DMS114 treated with DMSO at 0.1 percent for 48 hours (cell line): ENCODE measurements around the gene ELOB.

Source experiments
- DNase-seq: peaks from one replicate; lab custom pipeline; 2025; ENCODE audit not compliant: unreplicated experiment; lab: John Stamatoyannopoulos, UW

ELOB gene

DNA sequence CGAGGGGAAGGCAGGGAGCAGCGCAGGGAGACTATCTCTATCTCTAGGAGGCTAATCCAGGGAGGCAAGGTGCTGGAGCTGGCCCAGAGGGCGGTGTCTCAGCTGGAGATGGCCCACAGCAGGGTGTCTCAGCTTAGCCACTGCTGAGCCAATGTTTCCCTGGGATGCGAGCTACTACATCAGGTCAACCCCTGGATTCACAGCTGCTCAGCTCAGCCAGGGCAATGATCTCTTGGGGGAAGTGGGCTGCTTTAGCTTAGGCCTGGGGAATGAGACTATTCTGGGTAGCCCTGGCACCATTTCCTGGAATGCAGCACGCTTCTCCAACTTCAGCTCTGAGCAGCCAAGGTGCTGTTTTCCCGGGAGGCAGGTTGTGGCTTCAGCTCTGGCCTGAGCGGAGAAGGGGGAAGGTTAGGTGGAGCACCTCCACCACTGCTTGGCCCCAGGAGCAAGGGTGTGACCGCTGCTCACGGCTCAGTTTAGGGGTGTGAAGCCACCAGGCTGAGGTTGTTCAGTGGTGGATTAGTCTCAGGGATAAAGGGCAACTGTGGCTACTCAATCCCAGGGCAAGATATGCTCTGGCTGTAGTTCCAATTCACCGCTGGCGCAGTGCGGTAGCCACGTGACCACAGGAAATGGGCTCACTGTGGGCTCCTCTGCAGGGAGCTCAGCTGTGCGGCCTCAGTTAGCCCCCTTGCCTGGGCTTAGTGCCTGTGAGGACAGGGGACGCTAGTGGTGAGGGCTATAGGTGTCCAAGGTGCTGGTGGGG is 34.8 kb upstream of the ELOB start:
- no peak for DNase-seq

DNA sequence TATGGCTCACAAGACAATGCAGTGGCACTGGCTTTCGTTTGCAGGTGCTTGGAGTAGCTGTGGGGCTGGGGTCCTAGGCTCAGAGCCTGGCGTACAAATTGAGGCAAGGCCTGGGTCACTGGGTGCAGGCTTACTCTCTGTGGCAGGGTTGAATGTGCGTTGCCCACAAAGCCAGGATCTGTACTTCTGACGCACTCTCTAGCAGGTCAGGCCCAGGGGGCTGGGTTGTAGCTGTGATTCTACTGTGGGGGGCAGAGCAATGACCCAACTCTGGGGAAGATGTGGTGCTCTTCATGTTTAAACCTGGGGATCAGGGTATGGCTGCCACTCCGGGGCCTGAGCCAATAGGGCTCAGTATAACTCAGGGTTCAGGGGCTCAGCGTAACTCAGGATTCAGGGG is 33.6 kb upstream of the ELOB start:
- DNase-seq = no peak

DNA sequence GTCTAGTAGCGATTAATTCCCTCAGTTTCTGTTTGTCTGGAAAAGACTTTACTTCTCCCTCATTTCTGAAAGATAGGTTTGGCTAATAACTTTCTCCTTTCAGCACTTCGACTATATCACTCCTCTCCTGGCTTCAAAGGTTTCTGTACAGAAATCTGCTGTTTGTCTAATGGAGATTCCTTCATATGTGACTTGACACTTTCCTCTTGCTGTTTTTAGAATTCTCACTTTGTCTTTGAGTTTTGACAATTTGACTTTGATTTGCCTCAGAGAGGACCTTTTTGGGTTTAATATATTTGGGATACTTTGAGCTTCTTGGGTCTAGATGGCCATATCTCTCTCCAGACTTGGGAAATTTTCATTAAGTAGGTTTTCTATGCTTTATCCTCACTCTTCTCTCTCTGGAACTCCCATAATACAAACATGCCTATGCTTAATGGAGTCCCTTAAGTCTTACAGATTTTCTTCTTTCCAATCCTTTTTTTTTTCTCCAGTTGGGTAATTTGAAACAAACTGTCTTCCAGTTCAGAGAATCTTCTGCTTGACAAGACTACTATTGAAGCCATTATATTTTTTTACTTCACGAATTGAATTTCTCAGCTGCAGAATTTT is 32.2 kb upstream of the ELOB start:
- DNase-seq = no peak

DNA sequence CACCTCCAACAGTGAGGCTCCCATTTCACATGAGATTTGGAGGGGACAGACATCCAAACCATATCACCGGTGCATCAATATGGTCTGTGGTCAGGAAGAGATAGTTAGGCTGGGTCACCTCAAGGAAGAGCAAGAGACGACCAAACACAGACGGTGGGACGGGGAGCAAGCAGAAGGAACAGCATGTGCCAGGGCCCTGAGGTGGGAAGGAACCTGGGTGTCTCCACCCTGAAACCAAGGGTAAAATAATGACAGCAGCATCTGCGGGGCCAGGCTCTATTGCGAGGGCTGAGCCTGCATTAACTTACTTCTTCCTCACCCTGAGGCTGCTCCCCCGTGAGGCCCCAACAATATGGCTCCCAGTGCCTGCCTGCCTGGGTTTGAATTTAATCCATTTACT is 31.1 kb upstream of the ELOB start:
- DNase-seq = no peak

DNA sequence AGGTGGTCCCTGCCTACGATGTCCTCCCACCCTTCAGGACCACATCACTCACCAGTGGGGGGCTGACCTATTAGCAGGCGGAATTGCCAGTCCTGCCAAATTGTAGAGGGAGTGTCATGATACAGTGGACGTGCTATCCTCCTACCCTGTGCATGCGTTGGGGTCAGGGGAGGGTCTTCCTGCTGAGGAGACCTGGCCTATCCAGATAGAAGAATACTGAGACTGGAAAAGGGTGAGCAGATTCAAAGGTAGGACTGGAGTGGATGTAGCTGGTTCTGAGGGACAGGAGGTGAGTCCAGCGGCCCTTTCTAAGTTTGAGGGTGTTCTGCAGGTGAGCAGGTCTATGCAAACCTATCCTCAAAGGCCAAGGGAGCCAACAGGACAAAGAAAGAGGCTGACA is 29.2 kb upstream of the ELOB start:
- DNase-seq = no peak

DNA sequence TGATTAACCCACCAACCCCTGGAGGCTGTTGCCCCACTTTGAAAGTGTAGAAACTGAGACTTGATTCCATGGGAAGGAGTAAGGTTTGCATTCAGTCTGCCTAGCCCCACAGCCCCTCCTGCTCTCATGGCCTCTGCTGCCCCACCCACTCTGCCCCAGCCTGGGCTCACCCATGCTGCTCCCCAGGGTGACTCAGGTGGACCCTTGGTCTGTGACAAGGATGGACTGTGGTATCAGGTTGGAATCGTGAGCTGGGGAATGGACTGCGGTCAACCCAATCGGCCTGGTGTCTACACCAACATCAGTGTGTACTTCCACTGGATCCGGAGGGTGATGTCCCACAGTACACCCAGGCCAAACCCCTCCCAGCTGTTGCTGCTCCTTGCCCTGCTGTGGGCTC is 27.6 kb upstream of the ELOB start:
- DNase-seq = no peak

DNA sequence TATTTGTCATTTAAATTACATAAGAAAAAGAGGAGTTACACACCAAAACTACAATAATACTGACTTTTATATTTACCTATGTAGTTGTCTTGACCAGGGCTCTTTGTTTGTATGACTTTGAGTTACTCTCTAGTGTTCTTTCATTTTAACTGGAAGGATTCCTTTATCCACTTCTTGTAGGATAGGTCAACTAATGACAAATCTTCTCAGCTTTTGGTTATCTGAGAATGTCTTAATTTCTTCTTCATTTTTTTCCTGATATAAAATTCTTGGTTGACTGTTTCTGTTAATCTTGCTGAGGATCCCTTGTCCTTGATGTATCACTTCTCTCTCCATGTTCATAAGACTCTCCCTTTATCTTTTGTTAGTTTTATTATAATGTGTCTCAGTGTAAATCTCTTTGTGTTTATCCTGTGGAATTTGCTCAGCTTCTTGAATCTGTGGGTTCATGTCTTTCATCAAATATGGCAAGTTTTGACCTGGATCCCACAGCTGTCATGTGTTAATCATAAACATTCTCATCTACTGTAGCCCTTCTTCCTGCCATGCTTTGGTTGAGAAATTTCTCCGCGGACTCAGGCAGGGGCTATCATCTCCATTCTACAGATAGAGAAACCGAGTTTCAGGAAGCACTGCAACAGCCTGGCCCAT is 26.6 kb upstream of the ELOB start:
- no peak for DNase-seq

DNA sequence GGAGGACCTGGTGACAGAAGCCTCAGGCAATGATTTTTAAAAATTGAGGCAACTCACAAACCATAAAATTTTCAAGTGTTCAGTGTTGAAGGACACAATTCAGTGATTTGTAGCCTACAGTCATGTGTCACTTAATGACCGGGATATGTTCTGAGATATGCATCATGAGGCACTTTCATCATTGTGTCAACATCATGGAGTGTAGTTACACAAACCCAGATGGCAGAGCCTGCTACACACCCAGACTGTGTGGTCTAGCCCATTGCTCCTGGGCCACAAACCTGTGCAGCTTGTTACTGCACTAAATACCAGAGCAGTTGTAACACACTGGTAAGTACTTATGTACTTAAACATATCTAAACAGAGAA is 22.8 kb upstream of the ELOB start:
- no peak for DNase-seq

DNA sequence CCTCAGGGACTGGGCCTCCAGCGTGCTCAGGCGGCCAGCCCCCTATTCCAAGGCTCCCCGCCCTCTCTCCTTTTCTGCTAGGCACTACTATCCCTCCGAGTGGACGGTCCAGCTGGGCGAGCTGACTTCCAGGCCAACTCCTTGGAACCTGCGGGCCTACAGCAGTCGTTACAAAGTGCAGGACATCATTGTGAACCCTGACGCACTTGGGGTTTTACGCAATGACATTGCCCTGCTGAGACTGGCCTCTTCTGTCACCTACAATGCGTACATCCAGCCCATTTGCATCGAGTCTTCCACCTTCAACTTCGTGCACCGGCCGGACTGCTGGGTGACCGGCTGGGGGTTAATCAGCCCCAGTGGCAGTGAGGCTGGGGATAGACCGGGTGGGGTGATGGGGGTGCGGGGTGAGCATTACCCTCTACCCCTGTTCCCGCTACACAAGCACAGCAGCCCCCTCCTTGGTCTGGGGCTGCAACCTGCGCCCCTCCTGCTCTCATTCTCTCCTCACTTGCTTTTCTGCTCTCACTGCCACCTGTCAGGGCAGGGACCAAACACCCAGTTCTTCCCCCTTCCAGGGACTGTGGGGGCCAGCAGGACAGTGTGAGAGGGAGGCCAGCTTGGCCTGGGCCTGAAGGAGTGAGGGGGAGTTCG is 22.3 kb upstream of the ELOB start:
- DNase-seq = no peak

DNA sequence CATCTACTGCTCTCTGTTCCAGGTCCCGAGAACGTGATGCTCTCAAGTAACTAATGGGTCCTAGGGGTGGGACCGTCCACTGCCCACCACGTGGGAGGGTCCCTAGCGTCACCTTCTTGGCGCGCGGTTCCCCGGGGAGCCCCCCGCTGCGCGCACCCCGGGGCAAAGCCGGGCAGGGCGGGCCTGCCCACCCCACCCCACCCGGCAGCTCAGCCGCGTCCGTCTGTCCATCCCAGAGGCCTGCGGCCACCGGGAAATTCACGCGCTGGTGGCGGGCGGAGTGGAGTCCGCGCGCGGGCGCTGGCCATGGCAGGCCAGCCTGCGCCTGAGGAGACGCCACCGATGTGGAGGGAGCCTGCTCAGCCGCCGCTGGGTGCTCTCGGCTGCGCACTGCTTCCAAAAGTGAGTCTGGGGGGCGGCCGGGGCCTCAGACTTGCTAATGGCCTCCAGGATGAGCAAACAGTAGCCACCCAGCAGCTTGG is 21.7 kb upstream of the ELOB start:
- no peak for DNase-seq

DNA sequence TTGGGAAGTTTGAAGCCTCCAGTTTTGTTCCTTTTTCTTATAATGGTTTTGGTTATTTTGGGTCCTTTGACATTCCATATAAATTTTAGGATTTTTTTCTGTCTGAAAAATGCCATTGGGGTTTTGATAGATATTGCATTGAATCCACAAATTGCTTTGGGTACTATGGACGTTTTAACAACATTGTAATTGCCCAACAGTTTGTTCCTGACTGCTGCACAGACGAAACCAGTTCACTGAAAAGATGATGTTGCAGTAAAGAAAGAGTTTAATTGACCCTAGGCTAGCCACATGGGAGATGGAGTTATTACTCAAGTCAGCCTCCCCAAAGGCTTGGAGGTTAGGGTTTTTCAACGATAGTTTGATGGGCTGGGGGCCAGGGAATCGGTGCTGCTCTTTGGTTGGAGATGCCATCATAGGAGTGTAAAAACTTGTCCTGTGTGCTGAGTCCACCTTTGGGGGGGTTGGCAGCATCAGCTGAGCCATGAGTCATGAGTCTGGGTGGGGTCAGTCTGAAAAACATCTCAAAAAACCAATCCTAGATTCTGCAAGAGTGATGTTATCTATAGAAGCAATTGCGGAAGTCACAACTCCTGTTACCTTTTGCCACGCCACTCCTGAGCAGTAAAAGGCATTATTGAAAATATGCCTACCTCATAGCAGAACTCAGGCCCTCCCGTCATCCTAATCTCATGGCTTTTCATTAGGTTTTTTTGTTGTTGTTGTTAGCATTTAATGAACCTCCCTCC is 18.5 kb upstream of the ELOB start:
- DNase-seq = no peak

DNA sequence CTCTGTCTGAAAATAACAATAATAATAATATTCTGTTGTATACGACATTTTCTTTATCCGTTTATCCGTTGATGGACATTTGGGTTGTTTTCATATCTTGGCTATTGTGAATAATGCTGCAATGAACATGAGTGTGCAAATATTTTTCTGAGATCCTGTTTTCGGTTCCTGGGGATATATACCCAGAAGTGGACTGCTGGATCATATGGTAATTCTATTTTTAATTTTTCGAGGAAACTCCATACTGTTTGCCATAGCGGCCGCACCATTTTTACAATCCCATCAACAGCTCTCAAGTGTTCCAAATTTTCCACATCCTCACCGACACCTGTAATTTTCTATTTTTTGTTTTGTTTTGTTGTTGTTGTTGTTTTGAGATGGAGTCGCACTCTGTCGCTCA is 15.9 kb upstream of the ELOB start:
- no peak for DNase-seq

DNA sequence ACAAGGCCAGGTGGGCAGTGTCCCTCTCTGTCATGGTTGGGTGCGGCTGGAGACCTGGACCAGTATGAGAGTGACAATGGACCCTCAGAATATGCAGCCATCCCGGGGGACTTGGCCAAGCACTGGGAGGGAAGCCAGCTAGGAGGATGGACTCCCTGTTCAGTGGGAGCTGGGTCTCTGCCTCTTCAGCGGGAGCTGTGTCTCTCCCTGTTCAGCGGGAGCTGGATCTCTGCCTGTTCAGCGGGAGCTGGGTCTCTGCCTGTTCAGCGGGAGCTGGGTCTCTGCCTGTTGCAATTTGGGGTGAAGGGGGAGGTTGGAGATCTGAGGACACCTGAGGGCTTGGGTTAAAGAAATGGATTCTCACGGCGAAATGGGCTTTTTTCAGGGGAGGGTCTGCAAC is 14.1 kb upstream of the ELOB start:
- DNase-seq = no peak

DNA sequence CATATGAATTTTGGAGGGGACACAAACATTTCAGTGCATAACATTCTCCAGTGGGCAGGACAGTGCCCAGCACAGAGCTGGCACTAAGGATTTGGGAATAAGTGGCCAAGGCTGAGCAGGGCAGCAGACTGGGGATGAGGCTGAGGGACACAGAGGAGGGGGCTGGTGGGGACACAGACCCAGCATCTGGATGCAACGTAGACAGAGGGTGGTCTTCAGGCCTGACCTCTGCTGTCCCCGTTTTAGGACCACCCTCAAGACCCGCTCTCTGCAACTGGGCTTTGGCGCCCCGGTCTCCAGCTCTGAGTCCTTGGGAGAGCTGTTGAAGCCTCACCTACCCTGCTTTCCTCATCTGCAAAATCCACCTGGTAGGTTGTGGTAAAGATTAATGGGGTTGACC is 13.6 kb upstream of the ELOB start:
- no peak for DNase-seq

DNA sequence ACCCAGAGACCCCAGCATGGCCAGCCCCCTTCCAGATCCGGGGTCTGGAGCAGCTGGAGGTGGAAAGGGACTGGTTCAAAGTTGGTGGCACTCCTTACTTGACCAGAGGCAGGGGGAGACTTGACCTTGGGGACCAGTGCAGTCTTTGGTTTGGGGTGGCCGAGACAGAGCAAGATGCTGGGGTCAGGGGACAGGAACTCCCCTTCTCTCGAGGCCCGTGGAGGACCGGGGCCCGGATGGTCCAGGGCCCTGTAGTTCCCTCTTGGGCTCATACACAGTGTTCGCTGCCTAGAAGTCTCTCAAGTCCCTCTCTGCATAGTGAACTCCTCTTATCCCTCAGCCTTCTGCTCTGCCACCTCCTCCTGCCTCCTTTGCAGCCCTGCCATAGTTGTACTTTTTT is 10.9 kb upstream of the ELOB start:
- no peak for DNase-seq

DNA sequence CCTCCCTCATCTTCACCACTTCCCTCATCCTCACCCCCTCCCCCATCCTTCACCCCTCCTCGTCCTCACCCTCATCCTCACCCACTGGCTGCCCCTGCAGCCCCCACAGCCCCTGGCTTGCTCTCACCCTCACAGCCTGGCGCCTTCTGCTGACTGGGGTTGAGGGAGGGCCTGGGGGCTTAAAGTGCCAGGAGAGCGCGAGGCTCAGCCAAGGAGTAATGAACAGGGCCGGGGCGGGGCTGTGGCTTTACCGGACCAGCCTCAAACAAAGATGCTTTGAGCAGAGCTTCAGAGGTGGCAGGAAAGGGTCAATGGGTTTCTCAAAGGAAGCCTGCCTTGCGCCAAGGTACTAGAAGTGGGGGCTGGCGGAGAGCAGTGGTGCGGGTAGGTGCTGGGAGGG is 10.3 kb upstream of the ELOB start, which contains the start of gene PRSS33:
Gene PRSS33 (minus strand): TSS at position 155 of the 400 bp plus-strand sequence. CDS start 1,013 bp downstream, outside the sequence.
- no peak for DNase-seq

DNA sequence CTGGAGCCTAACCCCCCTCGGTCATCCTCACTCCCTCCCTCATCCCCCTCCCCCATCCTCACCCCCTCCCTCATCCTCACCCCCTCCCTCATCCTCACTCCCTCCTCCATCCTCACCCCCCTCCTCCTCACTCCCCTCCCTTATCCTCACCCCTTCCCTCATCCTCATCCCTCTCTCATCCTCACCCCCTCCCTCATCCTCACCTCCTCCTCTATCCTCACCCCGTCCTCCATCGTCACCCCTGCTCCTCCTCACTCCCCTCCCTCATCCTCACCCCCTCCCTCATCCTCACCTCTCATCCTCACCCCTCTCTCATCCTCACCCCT is 9.7 kb upstream of the ELOB start:
- DNase-seq = no peak

DNA sequence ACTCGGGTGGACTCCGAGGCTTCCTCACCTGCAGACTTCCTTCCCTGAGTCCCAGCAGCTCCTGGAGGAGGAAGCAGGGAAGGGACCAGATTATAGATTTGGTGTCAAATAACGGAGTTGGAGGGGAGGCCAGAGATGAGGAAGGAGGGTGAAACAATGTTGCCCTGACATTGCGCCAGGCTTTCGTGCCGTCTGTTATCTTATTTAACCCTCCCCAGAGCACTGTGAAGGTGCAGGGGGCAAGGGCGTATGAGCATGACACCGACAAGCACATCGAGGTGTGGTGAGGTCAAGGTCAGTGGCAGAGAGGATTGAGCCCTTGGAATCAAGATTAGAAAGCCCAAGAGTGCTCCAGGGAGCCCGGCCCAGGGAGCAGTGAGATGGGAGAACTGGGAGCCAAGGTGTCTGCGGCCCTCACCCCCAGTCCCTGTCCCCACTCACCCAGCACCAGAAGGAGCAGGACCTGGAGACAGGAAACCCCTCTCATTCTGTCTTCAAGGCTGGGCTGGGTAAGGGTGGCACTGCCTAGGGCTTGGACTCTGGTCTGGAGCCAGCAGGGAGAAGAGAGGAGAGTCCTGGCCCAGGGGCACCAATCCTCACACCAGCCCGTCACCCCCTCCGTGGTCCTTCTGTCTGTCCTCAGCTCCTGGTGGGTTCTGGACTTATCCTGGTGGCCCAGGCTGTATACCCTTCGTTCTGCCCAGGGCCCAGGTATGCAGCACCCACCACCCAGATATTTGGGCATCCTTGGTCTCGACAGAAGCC is 9.2 kb upstream of the ELOB start:
- no peak for DNase-seq

DNA sequence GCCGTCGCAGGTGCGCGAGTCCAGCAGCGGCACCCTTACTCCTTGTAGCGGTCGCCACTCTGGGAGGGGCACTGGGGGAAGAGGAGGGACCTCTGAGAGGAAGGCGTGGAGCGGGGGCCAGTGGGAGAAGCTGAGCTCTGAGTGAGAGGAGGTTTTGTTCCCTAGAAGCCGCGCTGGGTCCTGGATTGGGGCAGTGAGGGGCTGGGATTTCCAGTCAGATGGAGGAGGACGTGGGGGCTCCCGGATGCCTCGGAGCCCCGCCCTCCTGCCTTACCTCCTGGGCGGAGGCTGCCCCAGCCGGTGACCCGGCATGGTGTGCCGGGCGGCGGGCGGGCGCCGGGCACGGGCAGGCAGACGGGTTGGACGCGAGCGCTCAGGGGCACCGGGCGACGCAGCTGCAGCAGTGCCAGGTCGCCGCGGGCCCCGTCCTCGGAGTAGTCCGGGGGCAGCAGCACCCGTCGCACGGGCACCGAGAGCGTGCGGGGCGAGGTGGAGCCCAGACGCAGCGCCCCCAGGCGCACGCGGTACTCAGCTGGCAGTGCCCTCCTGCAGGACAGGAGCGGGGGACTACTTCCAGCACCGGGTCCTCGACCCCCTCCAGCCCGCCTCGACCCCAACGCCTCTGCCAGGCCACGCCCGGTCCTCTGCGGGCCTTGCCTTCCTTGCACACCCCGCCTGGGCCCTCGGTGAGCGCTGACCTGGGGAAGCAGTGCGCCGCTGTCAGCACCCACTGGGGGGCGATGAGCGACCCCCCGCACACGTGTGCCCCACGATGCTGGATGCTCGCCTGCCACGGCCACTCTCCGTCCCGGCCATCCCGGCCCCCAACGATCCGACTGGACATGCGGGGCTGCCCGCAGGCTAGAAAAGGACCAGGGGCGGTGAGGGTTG is 8.3 kb upstream of the ELOB start:
- DNase-seq = no peak
